Activated naive CD4-positive, alpha-beta T cell treated with anti-CD3 and anti-CD28 coated beads, Interleukin-2, amount 10 ng/mL, durations not matched to agents 7 days and 5 days (primary cell): ENCODE measurements around the gene PCLAF.
"Not testable (repeated sequence)": the region's sequence is repeated elsewhere in the genome, so short reads cannot be mapped to it uniquely, and the experiment has no call there.

ENCODE experiments used
- CTCF ChIA-PET: fragments of 350-600 bp; sonication (Branson Sonifier 250); formaldehyde crosslinking; loops from one replicate; lab custom pipeline; 2021; ENCODE audit warnings: antibody characterized with exemption; lab: Charles Lee
- DNase-seq: peaks from one replicate; pipeline ENCODE4 v3.0.0-alpha.2; 2020
- H3K27ac Mint-ChIP-seq: one replicate; pipeline ENCODE4 v1.8.0; 2021; ENCODE audit warnings: mild to moderate bottlenecking, moderate library complexity, mixed read lengths
- H3K27me3 Mint-ChIP-seq: one replicate; pipeline ENCODE4 v1.8.0; 2021; ENCODE audit warnings: mild to moderate bottlenecking, mixed read lengths
- H3K36me3 Mint-ChIP-seq: one replicate; pipeline ENCODE4 v1.8.0; 2021; ENCODE audit warnings: mixed read lengths
- H3K4me1 Mint-ChIP-seq: one replicate; pipeline ENCODE4 v1.8.0; 2021; ENCODE audit warnings: mixed read lengths
- H3K4me3 Mint-ChIP-seq: one replicate; pipeline ENCODE4 v1.8.0; 2021; ENCODE audit warnings: mild to moderate bottlenecking, moderate library complexity, mixed read lengths
- H3K9me3 Mint-ChIP-seq: one replicate; pipeline ENCODE4 v1.8.0; 2021; ENCODE audit warnings: mixed read lengths

Gene PCLAF

DNA sequence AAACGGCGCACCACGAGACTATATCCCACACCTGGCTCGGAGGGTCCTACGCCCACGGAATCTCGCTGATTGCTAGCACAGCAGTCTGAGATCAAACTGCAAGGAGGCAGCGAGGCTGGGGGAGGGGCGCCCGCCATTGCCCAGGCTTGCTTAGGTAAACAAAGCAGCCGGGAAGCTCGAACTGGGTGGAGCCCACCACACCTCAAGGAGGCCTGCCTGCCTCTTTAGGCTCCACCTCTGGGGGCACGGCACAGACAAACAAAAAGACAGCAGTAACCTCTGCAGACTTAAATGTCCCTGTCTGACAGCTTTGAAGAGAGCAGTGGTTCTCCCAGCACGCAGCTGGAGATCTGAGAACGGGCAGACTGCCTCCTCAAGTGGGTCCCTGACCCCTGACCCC, 54.3 kb downstream of the PCLAF start:
- H3K9me3 Mint-ChIP-seq, H3K27ac Mint-ChIP-seq, CTCF ChIA-PET, H3K4me1 Mint-ChIP-seq, H3K36me3 Mint-ChIP-seq, H3K27me3 Mint-ChIP-seq, H3K4me3 Mint-ChIP-seq, DNase-seq: not testable (repeated sequence)

- H3K4me3 Mint-ChIP-seq, H3K9me3 Mint-ChIP-seq, H3K4me1 Mint-ChIP-seq, DNase-seq, H3K36me3 Mint-ChIP-seq, H3K27ac Mint-ChIP-seq, CTCF ChIA-PET, H3K27me3 Mint-ChIP-seq: not testable (repeated sequence)
Measured at GRCh38 chr15:64326458-64326857, 54.8 kb downstream of the PCLAF start.

DNA sequence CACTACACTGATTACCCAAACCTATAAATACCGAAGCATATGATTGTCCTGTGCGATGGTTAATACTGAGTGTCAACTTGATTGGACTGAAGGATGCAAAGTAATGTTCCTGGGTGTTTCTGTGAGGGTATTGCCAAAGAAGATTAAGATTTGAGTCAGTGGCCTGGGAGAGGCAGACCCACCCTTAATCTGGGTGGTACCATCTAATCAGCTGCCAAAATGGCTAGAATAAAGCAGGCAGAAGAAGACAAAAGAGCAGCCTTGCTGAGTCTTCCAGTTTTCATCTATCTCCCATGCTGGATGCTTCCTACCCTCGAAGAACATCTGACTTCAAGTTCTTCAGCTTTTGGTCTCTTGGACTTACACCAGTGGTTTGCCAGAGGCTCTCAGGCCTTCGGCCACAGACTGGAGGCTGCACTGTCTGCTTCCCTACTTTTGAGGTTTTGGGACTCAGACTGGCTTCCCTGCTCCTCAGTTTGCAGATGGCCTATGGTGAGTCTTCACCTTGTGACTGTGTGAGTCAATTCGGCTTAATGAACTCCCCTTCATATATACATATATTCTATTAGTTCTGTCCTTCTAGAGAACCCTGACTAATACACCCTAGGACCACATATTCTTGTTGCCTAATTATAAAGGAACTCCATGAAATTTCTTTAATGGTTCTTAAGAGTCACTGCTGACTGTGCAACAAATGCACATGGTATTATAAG, 56.9 kb downstream of the PCLAF start:
- Mint-ChIP-seq H3K9me3 (no peaks in the 10 kb centered on the region), H3K27me3 (no peaks in the 10 kb centered on the region), H3K27ac (no peak overlapping the region), H3K4me1 (no peaks in the 10 kb centered on the region), H3K36me3 (peaks cover 1% of the 10 kb centered on the region), H3K4me3 (no peak overlapping the region)
- CTCF ChIA-PET = no interaction called here
- DNase-seq = no peak

DNA sequence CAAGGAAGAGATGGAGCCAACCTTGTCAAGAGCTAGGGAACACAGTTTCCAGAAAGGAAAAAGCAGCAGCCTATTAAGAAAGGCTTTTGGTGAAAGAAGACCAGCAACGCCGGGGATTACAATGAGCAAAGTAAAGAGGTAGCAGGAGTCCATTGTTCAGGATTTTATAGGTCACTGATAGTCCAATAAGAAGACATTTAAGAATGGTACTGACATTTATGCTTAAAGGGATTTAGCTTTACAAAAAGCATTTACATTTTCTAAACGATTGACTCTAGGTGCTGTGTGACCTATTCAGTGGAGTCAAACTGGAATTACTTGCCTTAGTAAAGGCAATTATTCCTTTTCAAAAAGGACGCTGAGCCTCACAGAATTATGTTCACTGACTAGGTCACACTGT, 66.0 kb downstream of the PCLAF start:
- DNase-seq = no peak
- H3K36me3 Mint-ChIP-seq = peaks cover 9% of the 10 kb centered on the region

GRCh38 chr15:64314456-64314855, 66.8 kb downstream of the PCLAF start:
- CTCF ChIA-PET = interaction anchor here (0.7 kb wide), 1 partner anchor 368 kb away, joined by 3 read pairs; no protein-coding TSS in a partner anchor
- no peak for DNase-seq
- H3K9me3 Mint-ChIP-seq = no peaks in the 10 kb centered on the region
- H3K27ac Mint-ChIP-seq = no peak overlapping the region
- H3K27me3 Mint-ChIP-seq = no peaks in the 10 kb centered on the region
- no peak overlapping the region for H3K4me3 Mint-ChIP-seq
- peaks cover 4% of the 10 kb centered on the region for H3K4me1 Mint-ChIP-seq
- H3K36me3 Mint-ChIP-seq = peaks cover 11% of the 10 kb centered on the region

More for the DNA sequence above, 66.0 kb downstream of the PCLAF start:
- CTCF ChIA-PET = no interaction called here
- Mint-ChIP-seq H3K4me3 (no peak overlapping the region), H3K27me3 (no peaks in the 10 kb centered on the region), H3K9me3 (no peaks in the 10 kb centered on the region), H3K4me1 (peaks cover 4% of the 10 kb centered on the region), H3K27ac (no peak overlapping the region)
